HL-60 (cell line): ENCODE results near the gene ANXA10.

ENCODE experiments used
- POLR2AphosphoS5 ChIP-seq: IDR thresholded peaks from 2 replicates; pipeline ENCODE4 v1.6.1; 2012; ENCODE audit warnings: low read depth
- SPI1 ChIP-seq: IDR thresholded peaks from 2 replicates; pipeline ENCODE4 v1.6.1; 2012; ENCODE audit warnings: low read depth, mild to moderate bottlenecking, borderline replicate concordance
- TF ChIP-seq, protein P1 (sequence below): IDR thresholded peaks from one replicate; pipeline ENCODE4 v1.5.1; 2011; ENCODE audit warnings: low read length, control low read depth, inconsistent platforms; ENCODE audit not compliant: insufficient read depth
- TF ChIP-seq, protein P2 (sequence below): IDR thresholded peaks from 2 replicates; pipeline ENCODE4 v1.6.1; 2012; ENCODE audit warnings: low read depth; ENCODE audit not compliant: insufficient replicate concordance

DNA sequence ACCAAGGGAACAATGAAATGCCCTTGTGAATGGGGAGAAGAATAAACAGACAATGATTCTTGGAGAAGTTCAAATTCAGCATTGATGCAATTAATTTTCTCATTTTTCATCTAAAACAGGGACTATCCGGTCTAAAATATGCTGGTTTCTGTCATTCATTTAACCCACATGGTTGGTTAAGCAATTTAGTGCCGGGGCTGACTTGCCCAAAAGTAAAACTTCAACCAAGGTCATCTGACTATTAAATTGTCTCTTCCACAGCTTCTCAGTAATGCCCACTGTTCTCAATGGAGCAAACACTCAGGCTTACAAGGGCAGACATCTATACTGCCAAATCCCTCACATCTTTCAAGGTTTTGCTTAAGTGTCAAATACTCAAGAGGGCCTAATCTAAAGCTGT, 51.3 kb downstream of the ANXA10 start:
- TF ChIP-seq, protein P1, sequence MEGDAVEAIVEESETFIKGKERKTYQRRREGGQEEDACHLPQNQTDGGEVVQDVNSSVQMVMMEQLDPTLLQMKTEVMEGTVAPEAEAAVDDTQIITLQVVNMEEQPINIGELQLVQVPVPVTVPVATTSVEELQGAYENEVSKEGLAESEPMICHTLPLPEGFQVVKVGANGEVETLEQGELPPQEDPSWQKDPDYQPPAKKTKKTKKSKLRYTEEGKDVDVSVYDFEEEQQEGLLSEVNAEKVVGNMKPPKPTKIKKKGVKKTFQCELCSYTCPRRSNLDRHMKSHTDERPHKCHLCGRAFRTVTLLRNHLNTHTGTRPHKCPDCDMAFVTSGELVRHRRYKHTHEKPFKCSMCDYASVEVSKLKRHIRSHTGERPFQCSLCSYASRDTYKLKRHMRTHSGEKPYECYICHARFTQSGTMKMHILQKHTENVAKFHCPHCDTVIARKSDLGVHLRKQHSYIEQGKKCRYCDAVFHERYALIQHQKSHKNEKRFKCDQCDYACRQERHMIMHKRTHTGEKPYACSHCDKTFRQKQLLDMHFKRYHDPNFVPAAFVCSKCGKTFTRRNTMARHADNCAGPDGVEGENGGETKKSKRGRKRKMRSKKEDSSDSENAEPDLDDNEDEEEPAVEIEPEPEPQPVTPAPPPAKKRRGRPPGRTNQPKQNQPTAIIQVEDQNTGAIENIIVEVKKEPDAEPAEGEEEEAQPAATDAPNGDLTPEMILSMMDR, result no peak
- TF ChIP-seq, protein P2, sequence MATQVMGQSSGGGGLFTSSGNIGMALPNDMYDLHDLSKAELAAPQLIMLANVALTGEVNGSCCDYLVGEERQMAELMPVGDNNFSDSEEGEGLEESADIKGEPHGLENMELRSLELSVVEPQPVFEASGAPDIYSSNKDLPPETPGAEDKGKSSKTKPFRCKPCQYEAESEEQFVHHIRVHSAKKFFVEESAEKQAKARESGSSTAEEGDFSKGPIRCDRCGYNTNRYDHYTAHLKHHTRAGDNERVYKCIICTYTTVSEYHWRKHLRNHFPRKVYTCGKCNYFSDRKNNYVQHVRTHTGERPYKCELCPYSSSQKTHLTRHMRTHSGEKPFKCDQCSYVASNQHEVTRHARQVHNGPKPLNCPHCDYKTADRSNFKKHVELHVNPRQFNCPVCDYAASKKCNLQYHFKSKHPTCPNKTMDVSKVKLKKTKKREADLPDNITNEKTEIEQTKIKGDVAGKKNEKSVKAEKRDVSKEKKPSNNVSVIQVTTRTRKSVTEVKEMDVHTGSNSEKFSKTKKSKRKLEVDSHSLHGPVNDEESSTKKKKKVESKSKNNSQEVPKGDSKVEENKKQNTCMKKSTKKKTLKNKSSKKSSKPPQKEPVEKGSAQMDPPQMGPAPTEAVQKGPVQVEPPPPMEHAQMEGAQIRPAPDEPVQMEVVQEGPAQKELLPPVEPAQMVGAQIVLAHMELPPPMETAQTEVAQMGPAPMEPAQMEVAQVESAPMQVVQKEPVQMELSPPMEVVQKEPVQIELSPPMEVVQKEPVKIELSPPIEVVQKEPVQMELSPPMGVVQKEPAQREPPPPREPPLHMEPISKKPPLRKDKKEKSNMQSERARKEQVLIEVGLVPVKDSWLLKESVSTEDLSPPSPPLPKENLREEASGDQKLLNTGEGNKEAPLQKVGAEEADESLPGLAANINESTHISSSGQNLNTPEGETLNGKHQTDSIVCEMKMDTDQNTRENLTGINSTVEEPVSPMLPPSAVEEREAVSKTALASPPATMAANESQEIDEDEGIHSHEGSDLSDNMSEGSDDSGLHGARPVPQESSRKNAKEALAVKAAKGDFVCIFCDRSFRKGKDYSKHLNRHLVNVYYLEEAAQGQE, result no peak
- TF ChIP-seq SPI1, result no peak
- TF ChIP-seq POLR2AphosphoS5, result no peak
